DLD1 (cell line): ENCODE data around the gene TUT7.
"Not testable (repeated sequence)": the region's sequence is repeated elsewhere in the genome, so short reads cannot be mapped to it uniquely, and the experiment has no call there.

Experiments used
- in situ Hi-C: cut with HindIII; loops from 2 replicates; pipeline ENCODE4 v1.10.0; 2017; ENCODE audit warnings: low sequenced_read_pairs

TUT7 gene

DNA sequence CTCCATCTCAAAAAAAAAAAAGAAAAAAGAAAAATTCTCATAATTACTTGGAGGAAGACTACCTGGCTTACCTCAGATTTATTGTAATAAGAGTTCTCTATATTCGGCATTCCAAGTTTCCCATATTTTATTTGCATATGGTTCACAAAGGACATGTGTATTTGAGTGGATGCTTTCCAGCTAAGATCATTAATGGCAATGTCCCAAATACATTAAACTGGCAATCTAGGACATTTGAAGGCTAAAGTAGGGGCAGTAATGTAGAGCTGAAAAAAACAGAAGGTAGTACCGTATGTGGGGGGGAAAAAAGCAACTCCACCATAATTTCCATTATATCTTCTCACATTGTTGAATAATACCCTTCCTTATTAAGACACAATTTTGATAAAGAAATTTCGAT is 4.9 kb downstream of the TUT7 start:
- in situ Hi-C loops, result no loop called here

DNA sequence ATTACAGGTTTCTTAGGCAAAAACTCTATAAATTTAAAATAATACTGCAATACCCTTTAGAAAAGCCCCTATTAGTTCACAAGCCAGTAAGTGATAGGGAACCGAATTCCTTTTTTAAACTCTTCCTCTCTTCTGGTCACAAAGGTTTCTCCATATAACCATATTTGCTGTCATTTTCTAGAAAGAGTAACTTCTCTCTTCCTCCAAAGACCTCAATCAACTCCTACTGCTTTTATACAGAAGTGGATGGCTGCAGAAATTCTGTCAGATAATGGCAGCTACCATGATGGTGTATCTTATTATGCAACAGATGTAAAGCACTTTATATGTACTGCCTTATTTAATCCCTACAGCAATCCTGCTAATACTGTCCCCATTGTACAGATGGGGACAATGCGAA is 6.2 kb downstream of the TUT7 start:
- in situ Hi-C loops, result no loop called here

DNA sequence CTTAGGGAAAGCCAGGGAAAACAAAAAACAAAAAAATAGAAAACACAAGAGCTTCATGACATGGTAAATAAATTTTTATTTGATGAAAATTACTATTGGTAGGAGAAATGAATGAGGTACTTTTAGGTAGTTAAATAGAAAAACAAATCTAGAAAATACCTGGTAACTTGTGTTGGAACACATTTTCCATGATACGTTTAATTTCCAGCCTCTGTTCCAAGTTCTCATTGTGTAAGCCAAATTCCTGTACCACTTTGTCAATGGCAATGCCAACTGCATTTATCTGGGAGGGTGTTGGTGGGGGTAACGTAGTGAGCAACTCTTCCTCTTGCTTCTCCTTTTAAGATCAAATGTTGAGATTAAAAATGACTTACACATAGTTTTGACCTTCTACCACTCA is 9.4 kb downstream of the TUT7 start:
- in situ Hi-C loops, result no loop called here

- in situ Hi-C loops, result no loop called here
Measured at GRCh38 chr9:86342269-86342668, 11.9 kb downstream of the TUT7 start.

GRCh38 chr9:86341007-86341491 is 13.2 kb downstream of the TUT7 start:
- in situ Hi-C loops, result no loop called here

GRCh38 chr9:86340356-86341006 is 13.7 kb downstream of the TUT7 start:
- in situ Hi-C loops, result no loop called here

DNA sequence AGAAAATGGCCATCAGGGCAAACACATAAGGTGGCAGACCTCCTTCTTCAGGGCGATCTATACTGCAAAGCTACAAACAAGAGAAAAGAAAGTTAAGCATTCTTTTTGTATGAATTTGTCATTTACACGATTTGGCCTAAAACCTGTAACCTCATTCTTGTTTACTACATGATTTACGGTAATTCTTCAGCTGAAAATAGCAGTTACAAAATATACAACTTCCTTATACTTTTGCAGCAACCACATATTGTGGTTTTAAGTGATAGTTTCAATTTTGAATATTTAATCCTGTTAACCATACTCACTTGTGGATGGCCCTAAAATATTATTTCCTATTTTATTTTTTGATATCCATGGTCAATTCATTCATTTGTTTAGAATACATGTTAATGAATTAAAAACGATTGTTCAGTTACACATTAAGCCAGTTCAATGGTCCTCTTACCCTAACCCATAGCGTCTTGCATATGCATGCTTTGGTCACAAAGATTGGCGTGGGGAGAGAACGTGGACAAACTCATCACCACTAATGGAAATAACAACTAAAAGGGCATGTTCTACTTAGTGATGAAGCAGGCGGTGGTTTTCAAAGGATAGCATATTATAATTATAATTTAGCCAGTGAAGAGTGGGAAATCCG is 16.6 kb downstream of the TUT7 start:
- in situ Hi-C loops, result no loop called here

- in situ Hi-C loops, result no loop called here
Measured at GRCh38 chr9:86336058-86336457, 18.2 kb downstream of the TUT7 start.

DNA sequence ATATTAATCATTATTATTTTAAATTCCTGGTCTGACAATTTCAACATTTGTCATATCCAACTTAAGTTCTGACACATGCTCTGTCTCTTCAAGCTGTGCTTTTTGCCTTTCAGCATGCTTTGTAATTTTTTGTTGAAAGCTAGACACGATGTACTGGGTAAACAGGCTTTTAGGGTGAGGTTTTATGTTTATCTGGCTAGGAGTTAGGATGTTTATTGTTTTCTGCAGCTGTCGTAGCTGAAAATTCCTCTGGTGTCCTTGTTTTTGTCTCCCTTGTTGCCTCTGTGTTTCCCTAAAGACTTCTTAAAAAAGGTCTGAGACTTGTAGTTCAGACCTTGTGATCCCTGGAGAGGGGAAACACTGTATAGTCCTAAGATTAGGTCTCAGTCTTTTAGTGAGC is 20.6 kb downstream of the TUT7 start:
- in situ Hi-C loops, result no loop called here

DNA sequence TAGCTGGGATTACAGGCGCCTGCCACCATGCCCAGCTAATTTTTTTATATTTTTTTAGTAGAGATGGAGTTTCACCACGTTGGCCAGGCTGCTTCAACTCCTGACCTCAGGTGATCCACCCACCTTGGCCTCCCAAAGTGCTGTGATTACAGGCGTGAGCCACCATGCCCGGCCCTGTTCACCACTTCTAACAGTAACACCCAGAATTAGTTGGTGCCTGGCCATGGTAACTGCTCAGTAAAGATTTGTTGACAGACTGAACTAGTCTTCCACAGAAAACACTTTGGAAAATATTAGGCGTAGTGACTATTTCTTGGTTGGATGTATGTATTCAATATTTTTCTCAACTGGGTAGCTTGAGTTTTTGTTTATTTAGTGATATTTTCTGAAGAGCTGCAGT is 24.0 kb downstream of the TUT7 start:
- in situ Hi-C loops, result no loop called here

- in situ Hi-C loops, result no loop called here
Measured at GRCh38 chr9:86329649-86330048, 24.6 kb downstream of the TUT7 start.

DNA sequence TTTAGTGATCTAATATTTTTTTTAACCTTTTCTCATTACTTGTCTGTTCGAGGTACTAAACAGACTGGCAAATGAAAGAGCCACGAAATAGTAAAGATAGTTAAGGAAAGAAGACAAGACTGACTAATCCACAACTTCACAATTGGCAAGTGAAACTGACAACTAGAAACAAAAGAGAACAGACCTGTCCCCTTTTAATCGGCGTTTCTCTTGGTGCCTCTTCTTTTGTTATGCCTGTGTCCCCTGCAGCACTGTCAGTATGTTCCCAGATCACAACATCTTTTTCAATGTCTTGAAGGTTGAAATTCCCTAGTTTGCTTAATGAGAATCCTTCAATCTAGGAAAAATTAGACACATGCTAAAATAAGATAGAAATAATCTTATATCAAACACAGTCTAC is 26.1 kb downstream of the TUT7 start:
- in situ Hi-C loops, result no loop called here

- in situ Hi-C loops, result no loop called here
Measured at GRCh38 chr9:86326536-86326935, 27.7 kb downstream of the TUT7 start.

DNA sequence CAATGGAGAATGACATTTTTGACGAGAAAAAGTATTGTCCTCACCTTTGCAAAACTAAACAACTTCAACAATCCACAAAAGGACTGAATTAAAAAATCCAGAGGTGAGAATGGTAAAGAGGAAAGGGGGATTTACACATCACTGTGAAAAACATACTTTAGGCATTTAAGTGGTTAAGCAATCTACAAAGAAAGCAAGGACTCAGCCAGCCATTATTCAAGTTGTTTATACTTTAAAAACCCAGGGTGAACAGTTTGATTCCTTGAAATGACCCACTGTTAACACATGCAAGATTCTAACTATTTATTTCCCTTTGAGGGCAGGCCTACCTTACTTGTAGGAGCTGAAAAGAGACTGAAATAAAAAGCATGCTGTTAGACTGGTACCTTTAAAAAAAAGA is 29.3 kb downstream of the TUT7 start:
- in situ Hi-C loops, result no loop called here

- in situ Hi-C loops, result no loop called here
Measured at GRCh38 chr9:86324308-86324707, 29.9 kb downstream of the TUT7 start.

- in situ Hi-C loops, result no loop called here
Measured at GRCh38 chr9:86322973-86323644, 31.1 kb downstream of the TUT7 start.

DNA sequence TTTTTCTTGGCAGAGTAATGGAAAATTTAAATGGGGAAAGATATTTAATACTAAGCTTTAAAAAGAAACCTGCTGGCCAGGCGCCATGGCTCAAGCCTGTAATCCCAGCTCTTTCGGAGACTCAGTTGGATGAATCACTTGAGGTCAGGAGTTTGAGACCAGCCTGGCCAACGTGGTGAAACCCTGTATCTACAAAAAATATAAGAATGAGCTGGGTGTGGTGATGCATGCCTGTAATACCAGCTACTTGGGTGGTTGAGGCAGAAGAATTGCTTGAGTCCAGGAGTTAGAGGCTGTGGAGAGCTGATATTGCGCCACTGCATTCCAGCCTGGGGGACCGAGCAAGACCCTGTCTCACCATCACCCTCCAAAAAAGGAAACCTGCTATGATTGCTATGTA is 32.8 kb downstream of the TUT7 start:
- in situ Hi-C loops, result no loop called here

GRCh38 chr9:86318187-86318586 is 36.0 kb downstream of the TUT7 start:
- in situ Hi-C loops, result no loop called here

DNA sequence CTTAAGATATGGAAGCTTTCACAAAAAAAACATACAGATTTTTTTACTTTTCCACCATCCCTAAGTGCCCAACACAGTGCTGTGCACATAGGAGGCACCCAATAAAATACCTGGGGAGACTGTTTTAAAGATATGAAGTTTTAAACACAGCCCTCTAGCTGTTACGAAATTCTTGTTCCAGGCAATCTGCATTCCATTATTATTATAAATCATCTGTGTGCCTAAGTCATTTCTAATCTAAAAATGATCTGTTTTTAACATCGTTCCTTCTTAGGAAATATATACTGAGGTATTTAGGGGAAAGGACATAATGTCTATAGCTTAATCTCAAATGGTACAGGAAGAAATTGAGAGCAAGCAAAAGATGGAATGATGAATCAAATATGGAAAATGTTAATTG is 39.1 kb downstream of the TUT7 start:
- in situ Hi-C loops, result no loop called here

- in situ Hi-C loops, result not testable (repeated sequence)
Measured at GRCh38 chr9:86312959-86313358, 41.3 kb downstream of the TUT7 start.

DNA sequence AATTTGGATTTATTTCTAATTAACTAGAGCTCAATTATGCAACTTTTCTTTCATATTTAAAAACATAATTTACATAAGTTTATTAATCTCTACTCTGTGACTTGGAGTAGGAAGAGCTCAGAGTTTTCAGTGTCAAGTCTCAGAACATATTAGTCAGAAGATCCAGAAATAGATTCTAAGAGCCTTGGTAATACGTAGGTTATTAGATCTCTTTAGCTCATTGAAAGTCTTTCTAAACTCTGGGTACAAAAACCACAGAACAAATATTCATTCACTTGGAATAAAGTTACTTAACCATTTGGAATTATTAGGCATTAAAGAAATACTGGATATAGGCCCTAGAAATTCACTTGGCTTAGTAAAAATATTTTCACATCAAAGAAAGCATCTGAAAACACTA is 45.5 kb downstream of the TUT7 start:
- in situ Hi-C loops, result no loop called here

DNA sequence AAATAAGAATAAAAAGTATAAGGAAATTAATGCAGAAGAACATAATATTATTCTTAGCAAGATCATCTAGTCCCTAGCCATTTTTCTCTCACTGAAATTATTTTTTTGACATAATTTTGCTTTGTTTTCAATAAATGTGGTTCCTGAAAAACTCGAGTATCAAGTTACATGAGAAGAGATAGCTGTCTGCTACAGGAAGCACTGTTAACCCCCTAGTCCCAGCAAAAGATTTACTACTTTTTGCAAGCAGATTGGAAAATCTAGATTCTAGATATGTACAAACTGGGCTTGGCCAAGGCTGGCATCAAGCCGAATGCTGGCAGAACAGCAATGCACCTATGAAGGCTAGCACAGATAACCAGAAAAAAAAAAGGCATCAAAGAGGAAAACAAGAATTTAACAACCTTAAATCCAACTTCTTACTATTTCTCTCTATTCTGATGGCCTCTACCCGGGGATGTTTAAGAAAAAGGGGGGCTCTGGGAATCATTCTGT is 49.9 kb downstream of the TUT7 start:
- in situ Hi-C loops, result no loop called here
